D721Med (cell line): ENCODE results near the gene KLF17.

Experiments
- DNase-seq: peaks from one replicate; pipeline ENCODE4 v3.0.0; 2011; ENCODE audit warnings: low spot score; ENCODE audit not compliant: insufficient read length
- FAIRE-seq: peaks from 2 replicates; lab custom pipeline; 2011; peaks lifted over from hg19 to GRCh38; lab: Jason Lieb, UNC
- TF ChIP-seq, protein P1 (sequence below): IDR thresholded peaks from 2 replicates; pipeline ENCODE4 v1.5.1; 2012; ENCODE audit warnings: mild to moderate bottlenecking, control low read depth; ENCODE audit not compliant: insufficient read depth; ENCODE audit errors: missing control alignments

Gene KLF17, protein sequence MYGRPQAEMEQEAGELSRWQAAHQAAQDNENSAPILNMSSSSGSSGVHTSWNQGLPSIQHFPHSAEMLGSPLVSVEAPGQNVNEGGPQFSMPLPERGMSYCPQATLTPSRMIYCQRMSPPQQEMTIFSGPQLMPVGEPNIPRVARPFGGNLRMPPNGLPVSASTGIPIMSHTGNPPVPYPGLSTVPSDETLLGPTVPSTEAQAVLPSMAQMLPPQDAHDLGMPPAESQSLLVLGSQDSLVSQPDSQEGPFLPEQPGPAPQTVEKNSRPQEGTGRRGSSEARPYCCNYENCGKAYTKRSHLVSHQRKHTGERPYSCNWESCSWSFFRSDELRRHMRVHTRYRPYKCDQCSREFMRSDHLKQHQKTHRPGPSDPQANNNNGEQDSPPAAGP

DNA sequence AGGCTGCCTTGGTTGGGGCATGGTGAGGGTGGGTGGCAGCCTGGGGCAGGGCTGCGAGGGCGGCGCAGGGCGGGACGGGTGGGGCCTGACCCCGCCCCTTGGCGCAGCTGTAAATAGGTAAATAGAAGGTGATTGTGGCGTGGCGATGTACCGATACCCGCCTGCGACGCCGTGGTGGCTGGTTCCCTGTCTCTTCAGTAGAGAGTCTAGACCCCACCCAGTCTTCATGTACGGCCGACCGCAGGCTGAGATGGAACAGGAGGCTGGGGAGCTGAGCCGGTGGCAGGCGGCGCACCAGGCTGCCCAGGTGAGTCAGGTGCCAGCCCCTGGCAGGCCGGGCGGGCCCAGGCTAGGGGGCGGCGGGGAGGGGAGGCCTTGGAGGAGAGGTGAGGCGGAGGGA is at the start of gene KLF17:
KLF17 (plus strand) TSS at position 140 of the 400 bp plus-strand sequence; CDS start at position 227, 87 bp downstream.
- DNase-seq (no peak), FAIRE-seq (no peak)
- TF ChIP-seq, protein P1, sequence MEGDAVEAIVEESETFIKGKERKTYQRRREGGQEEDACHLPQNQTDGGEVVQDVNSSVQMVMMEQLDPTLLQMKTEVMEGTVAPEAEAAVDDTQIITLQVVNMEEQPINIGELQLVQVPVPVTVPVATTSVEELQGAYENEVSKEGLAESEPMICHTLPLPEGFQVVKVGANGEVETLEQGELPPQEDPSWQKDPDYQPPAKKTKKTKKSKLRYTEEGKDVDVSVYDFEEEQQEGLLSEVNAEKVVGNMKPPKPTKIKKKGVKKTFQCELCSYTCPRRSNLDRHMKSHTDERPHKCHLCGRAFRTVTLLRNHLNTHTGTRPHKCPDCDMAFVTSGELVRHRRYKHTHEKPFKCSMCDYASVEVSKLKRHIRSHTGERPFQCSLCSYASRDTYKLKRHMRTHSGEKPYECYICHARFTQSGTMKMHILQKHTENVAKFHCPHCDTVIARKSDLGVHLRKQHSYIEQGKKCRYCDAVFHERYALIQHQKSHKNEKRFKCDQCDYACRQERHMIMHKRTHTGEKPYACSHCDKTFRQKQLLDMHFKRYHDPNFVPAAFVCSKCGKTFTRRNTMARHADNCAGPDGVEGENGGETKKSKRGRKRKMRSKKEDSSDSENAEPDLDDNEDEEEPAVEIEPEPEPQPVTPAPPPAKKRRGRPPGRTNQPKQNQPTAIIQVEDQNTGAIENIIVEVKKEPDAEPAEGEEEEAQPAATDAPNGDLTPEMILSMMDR: no peak

DNA sequence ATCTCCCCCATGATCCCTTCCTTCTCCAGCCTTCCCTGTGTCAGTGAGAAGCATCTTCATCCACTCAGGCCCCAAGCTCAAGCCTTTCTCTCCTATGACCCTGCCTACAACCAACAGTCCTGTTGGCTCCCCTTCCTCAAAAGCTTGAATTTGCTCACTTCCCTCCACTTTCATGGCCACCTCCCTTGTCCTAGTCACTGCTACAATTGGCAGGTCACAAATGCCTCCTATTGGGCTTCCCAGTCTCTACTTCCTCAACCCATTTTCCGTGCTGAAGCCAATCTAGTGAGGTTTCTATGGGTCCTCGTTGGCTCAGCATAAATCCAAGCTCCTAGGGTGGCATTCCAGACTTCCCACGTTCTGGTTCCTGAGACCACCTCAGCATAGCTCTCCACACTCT is 47.2 kb upstream of the KLF17 start:
- FAIRE-seq: no peak
- TF ChIP-seq, protein P1: no peak
- no peak for DNase-seq

DNA sequence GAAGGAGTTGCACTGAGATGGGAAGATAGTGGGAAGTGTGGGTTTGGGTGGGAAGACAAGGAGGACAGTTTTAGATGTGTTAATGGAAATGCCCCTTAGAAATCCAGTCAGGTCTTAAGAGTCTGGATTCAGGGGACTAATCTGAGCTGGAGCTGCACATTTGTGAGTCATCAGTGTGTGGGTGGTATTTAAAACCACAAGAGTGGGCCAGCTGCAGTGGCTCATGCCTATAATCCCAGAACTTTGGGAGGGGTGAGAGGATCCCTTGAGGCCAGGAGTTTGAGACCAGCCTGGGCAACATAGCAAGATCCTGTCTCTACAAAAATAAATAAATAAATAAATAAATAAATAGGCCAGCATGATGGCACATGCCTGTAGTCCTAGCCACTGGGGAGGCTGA is 46.4 kb upstream of the KLF17 start:
- FAIRE-seq (no peak), DNase-seq (no peak)
- TF ChIP-seq, protein P1: no peak

DNA sequence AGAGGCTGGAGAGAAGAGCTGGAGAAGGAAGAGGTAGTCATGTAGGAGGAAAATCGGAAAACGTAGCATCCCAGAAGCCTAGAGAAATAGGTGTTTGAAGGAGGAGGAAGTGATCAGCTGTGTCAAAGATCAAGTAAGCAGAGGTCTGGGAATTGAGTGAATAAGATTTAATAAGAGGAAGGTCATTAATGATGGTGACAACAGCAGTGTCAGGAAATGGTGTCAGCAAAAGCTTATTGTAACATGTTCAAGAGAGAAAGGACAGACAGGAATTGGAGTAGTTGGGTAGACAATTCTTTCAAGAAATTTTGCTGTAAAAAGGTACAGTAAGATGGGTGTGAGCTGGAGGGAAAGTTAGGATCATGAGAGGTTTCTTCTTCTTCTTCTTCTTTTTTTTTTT is 45.8 kb upstream of the KLF17 start:
- DNase-seq (no peak), FAIRE-seq (no peak)
- TF ChIP-seq, protein P1: no peak

DNA sequence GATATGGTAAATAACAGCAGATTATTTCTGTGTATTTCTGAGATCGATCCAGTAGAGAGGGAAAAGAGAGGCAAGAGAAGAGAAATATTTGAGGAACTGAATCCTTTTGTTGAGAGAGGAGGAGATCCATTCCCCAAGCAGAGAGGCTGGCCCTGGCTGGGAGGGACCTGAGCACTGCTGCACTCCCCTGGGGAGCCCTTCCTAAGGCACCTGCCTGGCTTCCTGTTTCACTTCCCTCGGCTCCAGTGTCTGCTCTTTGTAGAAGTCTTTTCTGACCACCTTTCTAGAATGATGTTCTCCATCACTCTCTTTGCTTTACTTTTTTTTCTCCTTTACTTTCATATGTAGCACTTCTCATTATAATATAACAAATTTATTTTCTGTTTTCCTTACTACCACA is 45.1 kb upstream of the KLF17 start:
- FAIRE-seq: no peak
- TF ChIP-seq, protein P1: no peak
- DNase-seq: no peak

DNA sequence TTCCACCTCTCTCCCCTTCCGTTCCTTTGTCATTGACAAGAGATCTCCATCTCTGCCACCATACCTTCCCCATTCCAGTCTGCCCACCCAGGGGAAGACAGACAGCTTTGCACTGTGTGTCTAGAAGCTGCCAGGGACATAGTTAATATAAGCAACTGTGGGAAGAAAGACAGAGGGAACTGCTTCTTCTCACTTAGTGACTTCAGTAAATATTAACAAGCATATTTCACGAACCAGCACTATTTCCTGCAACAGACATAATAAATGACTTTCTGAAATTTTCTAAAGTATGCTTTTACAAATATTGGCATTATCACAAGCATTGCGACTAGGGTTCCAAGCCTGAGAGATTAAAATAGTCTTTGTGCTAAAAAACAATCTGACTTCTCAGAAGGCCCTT is 44.2 kb upstream of the KLF17 start:
- no peak for DNase-seq
- no peak for FAIRE-seq
- TF ChIP-seq, protein P1: no peak

DNA sequence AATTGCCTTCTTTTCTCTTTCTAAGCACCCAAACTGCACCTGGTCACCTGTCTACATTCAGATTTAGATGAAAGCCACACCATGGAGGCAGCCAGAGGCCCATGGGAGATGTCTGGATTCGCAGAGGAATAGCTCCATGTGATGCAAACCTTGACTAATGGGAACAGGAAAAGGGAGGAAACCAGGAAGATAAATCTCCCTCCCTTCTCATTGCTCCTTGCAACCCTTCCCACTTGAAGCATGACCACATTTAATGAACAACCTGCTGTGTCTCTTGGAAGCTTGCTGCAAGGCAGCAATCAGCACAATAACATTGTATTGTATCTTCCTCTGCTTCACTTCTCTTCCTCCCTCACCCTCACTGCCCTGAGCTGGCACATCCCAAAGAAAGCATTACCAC is 42.6 kb upstream of the KLF17 start:
- FAIRE-seq (no peak), DNase-seq (no peak)

More for the DNA sequence above, 42.6 kb upstream of the KLF17 start:
- TF ChIP-seq, protein P1: no peak
